Uterus (tissue), 2 donors: Measurements from ENCODE around the gene NRXN2.

Experiments
- CTCF ChIP-seq, 4 experiments: fragments of 200-600 bp in 2 of 4; fragments of 450-650 bp in 2 of 4; sonication (generic) in 2 of 4; IDR thresholded peaks; one replicate each; pipeline ENCODE4 v1.5.1; 2016 to 2019; ENCODE audit warnings: antibody characterized with exemption in 4 of 4, mild to moderate bottlenecking in 2 of 4, moderate library complexity in 1 of 4
- POLR2A ChIP-seq, 2 donors: fragments of 450-650 bp; IDR thresholded peaks; one replicate each; pipeline ENCODE4 v1.6.1; 2016; ENCODE audit warnings: antibody characterized with exemption in 2 of 2, mild to moderate bottlenecking in 1 of 2, moderate library complexity in 1 of 2

- TF ChIP-seq CTCF (IDR thresholded peaks at IDR 0.05) (no peak), POLR2A (IDR thresholded peaks at IDR 0.05) (no peak)
Observed at GRCh38 chr11:64610596-64610995, 112.4 kb downstream of the NRXN2 start.
